ENCODE data around the gene APPL2.

GRCh38 chr12:105285378-105285777, 49.4 kb upstream of the APPL2 start:
- TF ChIP-seq, protein P1, sequence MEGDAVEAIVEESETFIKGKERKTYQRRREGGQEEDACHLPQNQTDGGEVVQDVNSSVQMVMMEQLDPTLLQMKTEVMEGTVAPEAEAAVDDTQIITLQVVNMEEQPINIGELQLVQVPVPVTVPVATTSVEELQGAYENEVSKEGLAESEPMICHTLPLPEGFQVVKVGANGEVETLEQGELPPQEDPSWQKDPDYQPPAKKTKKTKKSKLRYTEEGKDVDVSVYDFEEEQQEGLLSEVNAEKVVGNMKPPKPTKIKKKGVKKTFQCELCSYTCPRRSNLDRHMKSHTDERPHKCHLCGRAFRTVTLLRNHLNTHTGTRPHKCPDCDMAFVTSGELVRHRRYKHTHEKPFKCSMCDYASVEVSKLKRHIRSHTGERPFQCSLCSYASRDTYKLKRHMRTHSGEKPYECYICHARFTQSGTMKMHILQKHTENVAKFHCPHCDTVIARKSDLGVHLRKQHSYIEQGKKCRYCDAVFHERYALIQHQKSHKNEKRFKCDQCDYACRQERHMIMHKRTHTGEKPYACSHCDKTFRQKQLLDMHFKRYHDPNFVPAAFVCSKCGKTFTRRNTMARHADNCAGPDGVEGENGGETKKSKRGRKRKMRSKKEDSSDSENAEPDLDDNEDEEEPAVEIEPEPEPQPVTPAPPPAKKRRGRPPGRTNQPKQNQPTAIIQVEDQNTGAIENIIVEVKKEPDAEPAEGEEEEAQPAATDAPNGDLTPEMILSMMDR (conservative IDR thresholded peaks at IDR 0.05 in 1 of 2, IDR thresholded peaks at IDR 0.05 in 1 of 2; ENCODE audit: extremely low read depth in 1 of 2, insufficient read depth in 1 of 2, low read depth in 1 of 2, low read length in 2 of 2): no peak
- no peak for TF ChIP-seq EZH2 (IDR thresholded peaks at IDR 0.05; ENCODE audit: borderline replicate concordance, low read length)
